Liver (tissue), 9 donors: ENCODE measurements around the gene LHFPL2. TPM values are rescaled to one million over a fixed set of nuclear protein-coding genes. Genes with fewer than 3 reads are reported as not detected.

ENCODE experiments used
- DNase-seq: peaks from one replicate; pipeline ENCODE4 v3.0.0-alpha.2; 2017; ENCODE audit warnings: low spot score
- H3K27ac ChIP-seq, 2 donors: one replicate each; pipeline ENCODE4 v1.7.0; 2013; ENCODE audit warnings: inconsistent platforms in 2 of 2, low read length in 2 of 2, control low read depth in 1 of 2, low read depth in 1 of 2, mild to moderate bottlenecking in 1 of 2
- H3K27me3 ChIP-seq, 4 donors: one replicate each; pipeline versions ENCODE4 v1.6.1 to v1.7.0; 2013; ENCODE audit warnings: low read length in 3 of 4, inconsistent platforms in 1 of 4, mild to moderate bottlenecking in 1 of 4, moderate library complexity in 1 of 4; ENCODE audit not compliant: control insufficient read depth in 4 of 4, insufficient read depth in 4 of 4
- H3K36me3 ChIP-seq, 4 donors: one replicate each; pipeline versions ENCODE4 v1.6.1 to v1.7.0; 2013; ENCODE audit warnings: low read length in 3 of 4, mild to moderate bottlenecking in 3 of 4, low read depth in 1 of 4, moderate library complexity in 1 of 4; ENCODE audit not compliant: control insufficient read depth in 4 of 4, insufficient read depth in 3 of 4
- H3K4me1 ChIP-seq, 4 donors: one replicate each; pipeline versions ENCODE4 v1.6.1 to v1.7.0; 2013; ENCODE audit warnings: low read length in 3 of 4, mild to moderate bottlenecking in 3 of 4, moderate library complexity in 1 of 4; ENCODE audit not compliant: control insufficient read depth in 4 of 4, insufficient read depth in 4 of 4
- H3K4me3 ChIP-seq, 3 donors: one replicate each; pipeline versions ENCODE4 v1.6.1 to v1.7.0; 2013; ENCODE audit warnings: low read length in 3 of 3, control low read depth in 1 of 3, low read depth in 1 of 3, mild to moderate bottlenecking in 1 of 3
- H3K9ac ChIP-seq, 2 donors: one replicate each; pipeline ENCODE4 v1.7.0; 2013; ENCODE audit warnings: low read length in 2 of 2, mild to moderate bottlenecking in 2 of 2, moderate library complexity in 2 of 2, control low read depth in 1 of 2, low read depth in 1 of 2
- H3K9me3 ChIP-seq, 4 donors: one replicate each; pipeline versions ENCODE4 v1.6.1 to v1.7.0; 2013; ENCODE audit warnings: low read length in 3 of 4; ENCODE audit not compliant: control insufficient read depth in 4 of 4
- CTCF ChIP-seq: fragments of 150-350 bp; IDR thresholded peaks from 2 replicates; pipeline ENCODE4 v1.5.1; 2017; ENCODE audit warnings: improper control_type of control experiment, low read depth, low read length; ENCODE audit not compliant: missing input control
- EGR1 ChIP-seq, 2 donors: IDR thresholded peaks; 2 replicates each; pipeline ENCODE4 v1.6.1; 2016 to 2018; ENCODE audit warnings: antibody characterized with exemption in 2 of 2, low read depth in 2 of 2
- GABPA ChIP-seq, 2 donors: IDR thresholded peaks in 1 of 2; conservative IDR thresholded peaks in 1 of 2; 2 replicates each; pipeline ENCODE4 v1.6.1; 2016; ENCODE audit warnings: antibody characterized with exemption in 2 of 2, mild to moderate bottlenecking in 1 of 2, moderate library complexity in 1 of 2
- JUND ChIP-seq, 2 donors: IDR thresholded peaks; 2 replicates each; pipeline ENCODE4 v1.6.1; 2016; ENCODE audit warnings: antibody characterized with exemption in 2 of 2
- NR2F2 ChIP-seq: IDR thresholded peaks from 2 replicates; pipeline ENCODE4 v1.6.1; 2016; ENCODE audit warnings: antibody characterized with exemption
- RXRA ChIP-seq, 2 donors: IDR thresholded peaks; 2 replicates each; pipeline ENCODE4 v1.6.1; 2017 to 2018; ENCODE audit warnings: antibody characterized with exemption in 2 of 2, mild to moderate bottlenecking in 1 of 2
- TAF1 ChIP-seq: conservative IDR thresholded peaks from 2 replicates; pipeline ENCODE4 v1.6.1; 2016; ENCODE audit warnings: antibody characterized with exemption, mild to moderate bottlenecking
- WGBS: extraction: QIAGEN DNeasy Blood & Tissue Kit; methylation state at CpG from one replicate; pipeline ENCODE4 v1.1.7; 2013; 5-methylcytosine and 5-hydroxymethylcytosine counted together
- polyA plus RNA-seq, 2 donors: library from polyadenylated mRNA; stranded (reverse) in 1 of 2; unstranded in 1 of 2; fragments of 200-250 nt in 1 of 2; fragments of >200 nt in 1 of 2; fragmentation: Nextera tagmentation in 1 of 2; extraction: Ambion mirVana in 1 of 2; gene quantifications; one replicate each; pipeline versions ENCODE4 v1.2.1 to v1.2.3, GENCODE V29; 2013 to 2015
- total RNA-seq, 2 donors: library from RNA; depleted of rRNA; stranded (reverse); fragments of >200 nt; gene quantifications; one replicate each; pipeline ENCODE4 v1.2.3, GENCODE V29; 2014
- TF ChIP-seq, protein P1 (sequence below): IDR thresholded peaks from 2 replicates; pipeline ENCODE4 v1.6.1; 2016; ENCODE audit warnings: antibody characterized with exemption
- TF ChIP-seq, protein P2 (sequence below): IDR thresholded peaks from 2 replicates; pipeline ENCODE4 v1.6.1; 2016; ENCODE audit warnings: antibody characterized with exemption, mild to moderate bottlenecking
- donor health status: healthy.
- donor health status: healthy.
- donor health status: healthy.
- donor health status: healthy.
- donor health status: healthy.

Gene LHFPL2
- total and polyA plus RNA-seq, 4 donors: 1.6 to 9.4 (median 5.6) TPM

GRCh38 chr5:78690253-78690972 lies 41.8 kb upstream of the LHFPL2 start:
- Histone ChIP-seq H3K9me3 (no peaks in the 10 kb centered on the region), H3K9ac (no peak overlapping the region), H3K27me3 (peaks cover 0 to 3% (median 0%) of the 10 kb centered on the region in 4 donors), H3K4me1 (no peaks in the 10 kb centered on the region), H3K27ac (no peak overlapping the region), H3K4me3 (no peak overlapping the region), H3K36me3 (no peaks in the 10 kb centered on the region)
- DNase-seq: no peak
- WGBS: 82% methylated on average over 4 of the region's 4 CpGs
- no peak for TF ChIP-seq NR2F2
- no peak for TF ChIP-seq TAF1
- TF ChIP-seq, protein P1, sequence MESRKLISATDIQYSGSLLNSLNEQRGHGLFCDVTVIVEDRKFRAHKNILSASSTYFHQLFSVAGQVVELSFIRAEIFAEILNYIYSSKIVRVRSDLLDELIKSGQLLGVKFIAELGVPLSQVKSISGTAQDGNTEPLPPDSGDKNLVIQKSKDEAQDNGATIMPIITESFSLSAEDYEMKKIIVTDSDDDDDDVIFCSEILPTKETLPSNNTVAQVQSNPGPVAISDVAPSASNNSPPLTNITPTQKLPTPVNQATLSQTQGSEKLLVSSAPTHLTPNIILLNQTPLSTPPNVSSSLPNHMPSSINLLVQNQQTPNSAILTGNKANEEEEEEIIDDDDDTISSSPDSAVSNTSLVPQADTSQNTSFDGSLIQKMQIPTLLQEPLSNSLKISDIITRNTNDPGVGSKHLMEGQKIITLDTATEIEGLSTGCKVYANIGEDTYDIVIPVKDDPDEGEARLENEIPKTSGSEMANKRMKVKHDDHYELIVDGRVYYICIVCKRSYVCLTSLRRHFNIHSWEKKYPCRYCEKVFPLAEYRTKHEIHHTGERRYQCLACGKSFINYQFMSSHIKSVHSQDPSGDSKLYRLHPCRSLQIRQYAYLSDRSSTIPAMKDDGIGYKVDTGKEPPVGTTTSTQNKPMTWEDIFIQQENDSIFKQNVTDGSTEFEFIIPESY: no peak
- no peak for TF ChIP-seq RXRA (IDR thresholded peaks at IDR 0.05)
- TF ChIP-seq, protein P2, sequence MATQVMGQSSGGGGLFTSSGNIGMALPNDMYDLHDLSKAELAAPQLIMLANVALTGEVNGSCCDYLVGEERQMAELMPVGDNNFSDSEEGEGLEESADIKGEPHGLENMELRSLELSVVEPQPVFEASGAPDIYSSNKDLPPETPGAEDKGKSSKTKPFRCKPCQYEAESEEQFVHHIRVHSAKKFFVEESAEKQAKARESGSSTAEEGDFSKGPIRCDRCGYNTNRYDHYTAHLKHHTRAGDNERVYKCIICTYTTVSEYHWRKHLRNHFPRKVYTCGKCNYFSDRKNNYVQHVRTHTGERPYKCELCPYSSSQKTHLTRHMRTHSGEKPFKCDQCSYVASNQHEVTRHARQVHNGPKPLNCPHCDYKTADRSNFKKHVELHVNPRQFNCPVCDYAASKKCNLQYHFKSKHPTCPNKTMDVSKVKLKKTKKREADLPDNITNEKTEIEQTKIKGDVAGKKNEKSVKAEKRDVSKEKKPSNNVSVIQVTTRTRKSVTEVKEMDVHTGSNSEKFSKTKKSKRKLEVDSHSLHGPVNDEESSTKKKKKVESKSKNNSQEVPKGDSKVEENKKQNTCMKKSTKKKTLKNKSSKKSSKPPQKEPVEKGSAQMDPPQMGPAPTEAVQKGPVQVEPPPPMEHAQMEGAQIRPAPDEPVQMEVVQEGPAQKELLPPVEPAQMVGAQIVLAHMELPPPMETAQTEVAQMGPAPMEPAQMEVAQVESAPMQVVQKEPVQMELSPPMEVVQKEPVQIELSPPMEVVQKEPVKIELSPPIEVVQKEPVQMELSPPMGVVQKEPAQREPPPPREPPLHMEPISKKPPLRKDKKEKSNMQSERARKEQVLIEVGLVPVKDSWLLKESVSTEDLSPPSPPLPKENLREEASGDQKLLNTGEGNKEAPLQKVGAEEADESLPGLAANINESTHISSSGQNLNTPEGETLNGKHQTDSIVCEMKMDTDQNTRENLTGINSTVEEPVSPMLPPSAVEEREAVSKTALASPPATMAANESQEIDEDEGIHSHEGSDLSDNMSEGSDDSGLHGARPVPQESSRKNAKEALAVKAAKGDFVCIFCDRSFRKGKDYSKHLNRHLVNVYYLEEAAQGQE: no peak
- TF ChIP-seq GABPA (IDR thresholded peaks at IDR 0.05 in 1 of 2, conservative IDR thresholded peaks at IDR 0.05 in 1 of 2): no peak
- TF ChIP-seq CTCF: no peak

GRCh38 chr5:78689540-78690252 lies 41.1 kb upstream of the LHFPL2 start:
- DNase-seq: no peak
- TF ChIP-seq RXRA (IDR thresholded peaks at IDR 0.05) (no peak), CTCF (no peak), JUND (IDR thresholded peaks at IDR 0.05) (no peak), TAF1 (no peak), NR2F2 (no peak), EGR1 (IDR thresholded peaks at IDR 0.05; ENCODE audit: low read depth in 2 of 2) (no peak)
- TF ChIP-seq, protein P2: no peak
- TF ChIP-seq, protein P1: no peak
- no peak overlapping the region for H3K27ac ChIP-seq
- 98% methylated on average over 3 of the region's 3 CpGs for WGBS
- H3K9ac ChIP-seq: no peak overlapping the region
- H3K4me3 ChIP-seq: no peak overlapping the region
- H3K4me1 ChIP-seq: no peaks in the 10 kb centered on the region
- peaks cover 0 to 3% (median 0%) of the 10 kb centered on the region in 4 donors for H3K27me3 ChIP-seq
- no peaks in the 10 kb centered on the region for H3K36me3 ChIP-seq
- H3K9me3 ChIP-seq: no peaks in the 10 kb centered on the region
